Measurements from ENCODE around the gene MKRN2.
"Not testable (repeated sequence)": the region's sequence is repeated elsewhere in the genome, so short reads cannot be mapped to it uniquely, and the experiment has no call there.

The MKRN2 gene

DNA sequence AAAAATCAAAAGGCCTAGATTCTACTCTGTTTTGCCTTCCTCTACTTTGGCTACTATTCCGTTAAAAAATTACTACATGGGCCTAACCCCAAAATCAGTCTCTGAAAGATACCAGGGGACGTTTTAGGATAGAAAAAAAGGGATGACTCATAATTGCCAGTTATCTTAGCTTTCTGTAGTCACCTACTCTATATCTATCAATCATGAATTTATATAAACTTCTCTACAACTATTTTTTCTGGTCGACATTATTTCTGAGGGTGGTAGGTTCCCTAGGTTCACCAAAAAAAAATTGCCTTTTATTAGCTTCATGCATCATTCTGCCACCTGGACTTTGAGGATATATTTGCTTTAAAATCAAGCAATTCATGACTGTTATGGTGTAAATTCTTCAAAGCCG lies 70.5 kb downstream of the MKRN2 start:
- no peak for DNase-seq (ENCODE audit: low spot score)
- in situ Hi-C loops (cut with MboI; ENCODE audit: low pct_unique_long_range_greater_than_20kb, low sequenced_read_pairs, unreplicated experiment), result no loop called here
- TF ChIP-seq, protein P1, sequence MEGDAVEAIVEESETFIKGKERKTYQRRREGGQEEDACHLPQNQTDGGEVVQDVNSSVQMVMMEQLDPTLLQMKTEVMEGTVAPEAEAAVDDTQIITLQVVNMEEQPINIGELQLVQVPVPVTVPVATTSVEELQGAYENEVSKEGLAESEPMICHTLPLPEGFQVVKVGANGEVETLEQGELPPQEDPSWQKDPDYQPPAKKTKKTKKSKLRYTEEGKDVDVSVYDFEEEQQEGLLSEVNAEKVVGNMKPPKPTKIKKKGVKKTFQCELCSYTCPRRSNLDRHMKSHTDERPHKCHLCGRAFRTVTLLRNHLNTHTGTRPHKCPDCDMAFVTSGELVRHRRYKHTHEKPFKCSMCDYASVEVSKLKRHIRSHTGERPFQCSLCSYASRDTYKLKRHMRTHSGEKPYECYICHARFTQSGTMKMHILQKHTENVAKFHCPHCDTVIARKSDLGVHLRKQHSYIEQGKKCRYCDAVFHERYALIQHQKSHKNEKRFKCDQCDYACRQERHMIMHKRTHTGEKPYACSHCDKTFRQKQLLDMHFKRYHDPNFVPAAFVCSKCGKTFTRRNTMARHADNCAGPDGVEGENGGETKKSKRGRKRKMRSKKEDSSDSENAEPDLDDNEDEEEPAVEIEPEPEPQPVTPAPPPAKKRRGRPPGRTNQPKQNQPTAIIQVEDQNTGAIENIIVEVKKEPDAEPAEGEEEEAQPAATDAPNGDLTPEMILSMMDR (IDR thresholded peaks at IDR 0.05; ENCODE audit: extremely low read depth, insufficient read depth, missing control alignments), result no peak

DNA sequence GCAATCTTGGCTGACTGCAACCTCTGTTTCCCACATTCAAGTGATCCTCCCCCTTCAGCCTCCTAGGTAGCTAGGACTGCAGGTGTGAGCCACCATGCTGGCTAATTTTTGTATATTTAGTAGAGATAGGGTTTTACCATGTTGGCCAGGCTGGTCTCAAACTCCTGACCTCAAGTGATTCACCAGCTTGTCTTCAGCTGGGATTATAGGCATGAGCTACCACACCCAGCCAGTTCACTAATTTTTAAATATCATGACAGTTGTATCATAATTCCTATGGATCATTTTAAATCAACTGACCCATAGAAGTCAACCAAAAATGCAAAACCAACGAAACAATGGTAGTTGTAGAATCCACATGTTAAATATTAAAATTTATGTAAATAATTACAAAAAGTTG lies 71.9 kb downstream of the MKRN2 start:
- TF ChIP-seq, protein P1 (IDR thresholded peaks at IDR 0.05; ENCODE audit: extremely low read depth, insufficient read depth, missing control alignments), result no peak

DNA sequence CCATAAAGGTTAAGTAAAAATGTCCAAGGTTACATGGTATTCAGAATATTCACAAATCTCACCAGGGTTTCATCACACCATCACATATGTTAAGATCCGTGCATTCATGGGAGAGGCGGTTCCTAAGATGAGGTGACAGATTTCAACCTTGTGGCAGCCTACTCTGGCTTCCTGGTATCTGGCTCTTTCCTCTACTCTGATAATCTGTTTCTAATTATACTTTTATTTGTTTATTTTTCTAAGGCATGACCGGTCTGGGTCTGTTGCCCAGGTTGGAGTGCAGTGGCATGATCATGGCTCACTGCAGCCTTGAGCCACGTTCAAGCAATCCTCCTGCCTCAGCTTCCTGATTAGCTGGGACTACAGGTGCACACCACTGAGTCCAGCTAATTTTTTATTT lies 72.7 kb downstream of the MKRN2 start:
- in situ Hi-C loops (cut with MboI; ENCODE audit: low pct_unique_long_range_greater_than_20kb, low sequenced_read_pairs, unreplicated experiment), result no loop called here
- TF ChIP-seq, protein P1 (IDR thresholded peaks at IDR 0.05; ENCODE audit: extremely low read depth, insufficient read depth, missing control alignments), result no peak
- DNase-seq (ENCODE audit: low spot score), result no peak

More for the DNA sequence above, 71.9 kb downstream of the MKRN2 start:
- in situ Hi-C loops (cut with MboI; ENCODE audit: low pct_unique_long_range_greater_than_20kb, low sequenced_read_pairs, unreplicated experiment), result no loop called here
- no peak for DNase-seq (ENCODE audit: low spot score)

DNA sequence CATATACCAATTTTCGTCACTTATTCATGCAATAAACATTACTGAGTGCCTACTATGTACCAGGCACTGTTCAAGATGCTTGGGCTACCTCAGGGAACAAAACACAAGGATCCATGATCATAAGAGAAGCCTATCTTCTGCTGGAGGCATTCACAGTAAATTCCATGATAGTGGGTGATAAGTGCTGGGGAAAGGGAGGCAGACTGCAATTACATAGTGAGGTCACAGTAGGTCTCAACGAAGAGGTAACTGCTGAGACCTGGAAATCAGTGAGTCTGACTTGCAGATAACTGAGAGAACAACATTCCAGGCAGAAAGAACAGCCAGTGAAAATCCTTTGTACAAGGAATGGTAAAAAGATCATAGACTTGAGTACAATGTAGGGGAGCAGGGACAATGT lies 73.4 kb downstream of the MKRN2 start:
- no peak for DNase-seq (ENCODE audit: low spot score)
- TF ChIP-seq, protein P1 (IDR thresholded peaks at IDR 0.05; ENCODE audit: extremely low read depth, insufficient read depth, missing control alignments), result no peak
- in situ Hi-C loops (cut with MboI; ENCODE audit: low pct_unique_long_range_greater_than_20kb, low sequenced_read_pairs, unreplicated experiment), result no loop called here

DNA sequence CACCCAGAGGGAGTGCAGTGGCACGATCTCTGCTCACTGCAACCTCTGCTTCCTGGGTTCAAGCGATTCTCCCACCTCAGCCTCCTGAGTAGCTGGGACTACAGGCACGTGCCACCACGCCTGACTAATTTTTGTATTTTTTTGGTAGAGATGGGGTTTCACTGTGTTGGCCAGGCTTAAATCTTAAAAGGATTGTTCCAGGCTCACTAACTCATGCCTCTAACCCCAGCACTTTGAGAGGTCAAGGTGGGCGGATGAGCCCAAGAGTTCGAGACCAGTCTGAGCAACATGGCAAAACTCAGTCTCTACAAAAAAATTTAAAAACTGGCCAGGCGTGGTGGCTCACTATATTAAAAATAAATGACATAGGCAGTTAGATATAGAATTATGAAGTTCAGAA lies 74.0 kb downstream of the MKRN2 start:
- in situ Hi-C loops (cut with MboI; ENCODE audit: low pct_unique_long_range_greater_than_20kb, low sequenced_read_pairs, unreplicated experiment); DNase-seq (ENCODE audit: low spot score): not testable (repeated sequence)

DNA sequence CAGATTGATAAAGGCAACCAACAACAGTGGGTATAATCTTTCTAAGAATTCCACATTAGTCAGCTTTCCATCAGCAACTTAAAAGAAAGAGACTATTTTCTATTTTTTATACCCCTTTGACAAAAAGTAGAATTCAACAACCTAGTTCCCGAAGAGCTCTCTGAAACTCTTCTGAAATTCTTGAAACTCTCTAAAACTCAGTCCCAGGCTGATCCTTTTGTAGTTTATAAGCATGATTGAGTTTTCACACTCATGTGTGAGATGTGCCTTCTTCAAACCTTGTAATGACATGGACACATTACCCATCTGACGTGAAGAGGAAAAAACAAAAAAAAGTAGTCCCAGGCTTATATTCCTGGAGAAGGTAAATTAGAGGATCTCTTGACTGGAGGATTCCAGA lies 75.6 kb downstream of the MKRN2 start:
- DNase-seq (ENCODE audit: low spot score), result no peak
- in situ Hi-C loops (cut with MboI; ENCODE audit: low pct_unique_long_range_greater_than_20kb, low sequenced_read_pairs, unreplicated experiment), result no loop called here
- TF ChIP-seq, protein P1 (IDR thresholded peaks at IDR 0.05; ENCODE audit: extremely low read depth, insufficient read depth, missing control alignments), result no peak

DNA sequence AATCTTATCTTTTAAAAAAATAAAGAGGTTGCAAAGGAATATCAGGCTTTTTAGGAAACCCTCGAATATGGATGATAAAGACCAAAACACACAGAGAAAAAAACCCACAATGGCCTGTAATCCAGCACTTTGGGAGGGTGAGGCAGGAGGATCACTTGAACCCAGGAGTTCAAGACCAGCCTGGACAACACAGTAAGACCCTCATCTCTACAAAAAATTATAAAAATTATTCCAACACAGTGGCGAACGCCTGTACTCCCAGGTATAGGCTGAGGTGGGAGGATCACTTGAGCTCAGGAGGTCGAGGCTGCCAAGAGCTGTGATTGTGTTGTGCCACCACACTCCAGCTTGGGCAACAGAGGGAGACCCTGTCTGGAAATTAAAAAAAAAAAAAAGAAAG lies 76.2 kb downstream of the MKRN2 start:
- in situ Hi-C loops (cut with MboI; ENCODE audit: low pct_unique_long_range_greater_than_20kb, low sequenced_read_pairs, unreplicated experiment), result no loop called here
- DNase-seq (ENCODE audit: low spot score), result no peak

More for the DNA sequence above, 76.2 kb downstream of the MKRN2 start:
- TF ChIP-seq, protein P1 (IDR thresholded peaks at IDR 0.05; ENCODE audit: extremely low read depth, insufficient read depth, missing control alignments), result no peak
